Endometrium (tissue), 2 donors: ENCODE data around the gene LRRC4C.

Experiments used
- FAIRE-seq: peaks from 2 replicates; lab custom pipeline; 2012; peaks lifted over from hg19 to GRCh38; lab: Jason Lieb, UNC
- donor health status: control.
- donor health status: control.

The LRRC4C gene

GRCh38 chr11:41323446-41323845 is 136.0 kb downstream of the LRRC4C start:
- no peak for FAIRE-seq

DNA sequence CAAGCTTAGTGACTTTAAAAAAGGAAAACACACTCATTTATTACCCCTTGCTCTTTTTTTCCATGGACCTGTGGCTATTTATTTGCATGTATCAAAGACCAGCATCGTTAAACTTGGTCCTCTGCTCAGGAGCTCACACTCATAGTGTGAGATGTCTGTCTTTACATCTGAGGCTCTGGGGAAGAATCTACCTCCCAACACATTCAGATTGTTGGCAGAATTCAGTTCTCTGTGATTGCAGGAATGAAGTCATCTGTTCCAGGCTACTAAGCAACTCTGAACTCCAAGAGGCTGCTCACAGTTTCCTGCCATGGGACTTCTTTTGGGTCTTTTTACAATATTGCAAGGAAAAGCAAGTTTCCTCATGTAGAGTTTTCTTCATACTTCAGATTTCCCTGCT is 138.8 kb downstream of the LRRC4C start:
- FAIRE-seq: no peak

DNA sequence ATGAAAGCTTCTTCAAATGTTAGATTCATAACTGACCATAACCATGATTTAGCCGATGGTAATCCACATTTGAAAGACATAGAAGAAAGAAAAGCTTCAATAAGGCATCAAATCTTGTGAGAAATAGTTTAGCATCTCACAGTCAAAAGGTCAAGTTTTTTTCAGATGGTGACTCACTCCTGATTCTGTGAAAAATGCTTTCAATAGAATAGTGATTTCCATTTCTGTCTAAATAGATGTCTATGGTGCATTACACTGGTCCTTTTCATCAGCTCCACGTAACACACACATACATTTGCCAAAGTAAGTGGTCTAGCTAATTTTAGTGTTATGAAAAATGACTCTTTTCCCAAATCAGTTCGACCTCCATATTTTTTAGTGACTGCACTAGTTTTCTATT is 139.2 kb downstream of the LRRC4C start:
- no peak for FAIRE-seq

- FAIRE-seq: no peak
Measured at GRCh38 chr11:41319434-41319833, 140.0 kb downstream of the LRRC4C start.

DNA sequence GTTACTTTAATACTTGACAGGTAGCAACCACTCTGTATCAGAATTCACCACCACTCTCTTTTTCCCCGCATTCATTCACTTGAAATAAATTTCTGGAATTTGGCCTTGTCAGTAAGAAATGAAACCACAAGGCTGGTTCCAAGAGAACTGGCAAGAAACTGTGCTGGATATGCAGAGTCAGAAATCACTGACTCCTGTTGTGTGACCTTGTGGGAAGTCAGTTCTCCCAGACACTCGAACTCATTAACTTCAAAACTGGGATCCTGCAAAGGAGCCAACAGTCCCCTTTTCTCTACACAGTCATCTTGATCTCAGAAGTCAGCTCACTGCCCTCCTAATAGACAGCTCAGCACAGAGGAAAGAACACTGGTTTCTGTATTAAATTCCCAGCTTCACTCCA is 142.7 kb downstream of the LRRC4C start:
- FAIRE-seq: no peak

DNA sequence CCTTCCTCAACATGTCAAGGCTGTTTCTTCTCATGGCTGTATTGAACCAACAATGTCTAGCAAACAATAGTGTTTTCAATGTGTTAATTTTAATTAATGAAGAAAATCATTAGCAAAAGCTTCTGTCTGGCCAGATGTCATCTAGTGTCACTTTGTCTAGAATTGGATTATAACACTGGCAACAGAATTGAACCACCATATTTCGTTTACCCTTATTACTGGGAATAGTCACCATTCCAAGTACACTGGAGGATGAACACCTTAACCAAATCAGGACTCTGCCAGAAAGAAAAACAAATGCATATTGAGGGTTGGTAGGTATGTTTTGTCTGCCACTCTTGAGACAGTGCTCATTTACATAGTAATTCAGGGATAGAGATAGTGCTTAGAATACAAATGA is 146.2 kb downstream of the LRRC4C start:
- FAIRE-seq: no peak

GRCh38 chr11:41309716-41310115 is 149.7 kb downstream of the LRRC4C start:
- FAIRE-seq: no peak

DNA sequence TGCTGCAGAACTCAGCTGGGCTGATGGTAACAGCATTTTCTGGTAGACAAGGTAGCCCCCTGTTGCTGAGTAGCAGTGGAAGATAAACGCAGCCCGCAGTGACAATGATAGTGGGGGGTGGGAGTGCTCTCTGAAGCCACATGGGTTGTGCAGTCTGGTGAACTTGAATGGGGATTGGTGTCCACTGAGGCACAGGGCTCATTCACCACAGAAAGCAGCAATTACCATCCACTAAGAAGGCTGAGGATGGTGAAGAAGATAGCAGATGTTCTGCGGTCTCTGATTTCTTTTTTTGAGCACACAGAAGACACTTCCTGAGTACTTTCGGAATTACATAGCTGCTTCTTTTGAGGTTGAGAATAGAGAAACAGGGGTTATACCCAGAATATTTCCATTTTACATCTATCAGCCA is 150.3 kb downstream of the LRRC4C start:
- FAIRE-seq: no peak

GRCh38 chr11:41308286-41308685 is 151.2 kb downstream of the LRRC4C start:
- no peak for FAIRE-seq

- FAIRE-seq: no peak
Measured at GRCh38 chr11:41307296-41308080, 152.0 kb downstream of the LRRC4C start.

GRCh38 chr11:41306431-41306830 is 153.0 kb downstream of the LRRC4C start:
- FAIRE-seq: no peak

- no peak for FAIRE-seq
Measured at GRCh38 chr11:41301023-41301422, 158.4 kb downstream of the LRRC4C start.

DNA sequence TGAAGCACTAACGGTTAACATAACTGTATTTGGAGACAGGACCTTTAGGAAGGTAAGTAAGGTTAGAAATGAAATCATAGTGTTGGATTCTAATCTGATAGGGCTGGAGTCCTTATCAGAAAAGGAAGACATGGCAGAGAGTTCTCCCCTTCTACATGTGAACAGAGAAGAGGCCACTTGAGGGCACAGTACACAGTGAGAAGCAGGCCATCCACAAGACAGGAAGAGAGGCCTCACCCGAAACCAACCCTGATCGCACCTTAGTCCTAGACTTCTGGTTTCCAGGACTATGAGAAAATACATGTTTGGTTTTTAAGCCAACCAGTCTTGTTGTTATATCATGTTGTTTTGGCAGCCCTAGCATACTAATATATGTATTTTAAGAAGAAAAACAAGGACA is 170.0 kb downstream of the LRRC4C start:
- FAIRE-seq: no peak

DNA sequence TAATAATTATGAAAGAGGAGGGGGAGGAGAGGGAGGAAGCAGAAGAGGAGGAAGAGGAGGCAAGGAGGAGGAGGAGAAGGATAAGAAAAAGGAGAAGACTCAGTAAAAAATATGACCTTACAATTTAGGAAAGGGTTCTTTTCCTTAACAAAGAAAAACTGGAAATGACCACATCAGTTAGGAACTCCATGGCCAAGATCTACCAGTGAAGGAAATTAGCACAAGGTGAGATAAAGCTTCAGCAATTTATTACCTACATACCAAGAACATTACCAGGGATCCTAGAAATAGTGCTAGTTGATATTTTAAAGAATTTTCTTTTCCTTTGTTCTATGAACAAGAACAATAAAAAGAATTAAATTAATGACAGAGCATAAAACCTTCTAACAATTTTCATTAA is 172.7 kb downstream of the LRRC4C start:
- no peak for FAIRE-seq

- FAIRE-seq: no peak
Measured at GRCh38 chr11:41284354-41284753, 175.1 kb downstream of the LRRC4C start.

GRCh38 chr11:41283191-41283930 is 176.1 kb downstream of the LRRC4C start:
- no peak for FAIRE-seq

DNA sequence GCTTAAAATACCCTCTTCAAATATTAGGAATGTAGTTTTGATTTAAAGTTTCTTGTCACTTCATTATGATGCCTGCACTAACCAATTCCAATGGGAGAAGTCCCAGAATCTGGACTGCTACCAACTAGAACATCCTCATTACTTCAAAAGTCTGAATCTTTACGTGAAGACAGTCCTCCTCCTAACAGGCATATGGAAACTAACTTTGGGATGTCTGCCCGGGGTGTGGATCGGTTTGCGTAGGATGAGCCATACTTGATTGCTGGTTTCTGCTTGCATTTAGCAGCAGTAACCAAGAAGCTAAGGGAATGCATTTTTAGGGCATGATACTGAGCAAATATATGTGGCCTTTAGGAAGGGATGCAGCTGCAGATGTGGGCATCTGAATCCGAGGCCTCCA is 177.1 kb downstream of the LRRC4C start:
- no peak for FAIRE-seq

- FAIRE-seq: no peak
Measured at GRCh38 chr11:41281131-41281742, 178.2 kb downstream of the LRRC4C start.

DNA sequence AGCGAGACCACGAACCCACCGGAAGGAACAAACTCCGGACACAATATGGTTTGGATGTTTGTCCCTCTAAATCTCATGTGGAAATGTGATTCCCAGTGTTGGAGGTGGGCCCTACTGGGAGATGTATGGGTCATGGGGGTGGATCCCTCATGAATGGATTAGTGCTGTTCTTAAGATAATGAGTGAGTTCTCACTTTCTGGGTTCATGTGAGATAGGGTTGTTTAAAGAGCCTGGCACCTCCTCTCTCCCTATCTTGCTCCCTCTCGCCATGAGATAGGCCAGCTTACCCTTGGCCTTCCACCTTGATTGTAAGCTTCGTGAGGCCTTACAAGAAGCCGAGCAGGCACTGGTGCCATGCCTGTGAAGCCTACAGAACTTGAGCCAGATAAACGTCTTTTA is 184.6 kb downstream of the LRRC4C start:
- FAIRE-seq: no peak

DNA sequence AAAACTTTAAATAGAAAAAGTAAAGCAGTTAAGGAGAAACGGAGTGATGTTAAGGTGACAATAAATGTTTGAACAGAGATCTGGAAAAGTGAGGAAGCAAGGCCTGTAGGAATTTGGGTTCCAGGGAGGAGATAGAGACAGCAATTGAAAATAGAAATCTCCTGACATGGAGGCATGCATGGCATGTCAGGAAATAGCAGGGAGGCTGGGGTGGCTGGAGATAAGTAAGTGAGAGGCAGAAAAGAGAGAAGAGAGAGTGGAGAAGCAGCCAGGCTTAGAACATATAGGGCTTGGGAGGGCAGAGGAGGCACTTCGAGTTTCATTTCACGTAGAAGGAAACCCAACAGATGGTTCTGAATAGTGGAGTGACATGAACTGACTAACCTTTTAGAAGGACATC is 185.5 kb downstream of the LRRC4C start:
- no peak for FAIRE-seq

GRCh38 chr11:41267451-41267850 is 192.0 kb downstream of the LRRC4C start:
- FAIRE-seq: no peak

DNA sequence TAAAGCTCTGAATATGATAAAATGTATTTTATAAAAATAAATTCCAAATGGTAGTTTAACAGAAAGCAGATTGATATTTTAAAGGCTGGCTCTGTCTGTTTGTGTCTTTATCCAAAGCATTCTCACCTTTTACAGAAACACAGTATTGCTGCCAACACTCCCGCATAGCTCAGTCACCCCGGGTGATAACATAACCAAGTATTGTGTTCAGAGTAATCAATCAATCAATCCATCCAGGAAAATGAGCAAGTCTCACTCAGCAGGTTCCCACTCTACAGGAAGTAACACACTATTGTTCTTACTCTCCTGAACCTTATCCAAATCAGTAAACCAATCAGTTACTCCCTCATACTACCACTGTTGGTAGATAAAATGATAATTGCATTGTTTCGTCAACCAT is 203.4 kb downstream of the LRRC4C start:
- FAIRE-seq: no peak

GRCh38 chr11:41254966-41255365 is 204.5 kb downstream of the LRRC4C start:
- no peak for FAIRE-seq
